Astrocyte of the spinal cord (primary cell): ENCODE data around the gene EFCAB13.

Experiments used
- DNase-seq: peaks from one replicate; pipeline ENCODE4 v3.0.0; 2011; ENCODE audit warnings: low read depth, low spot score
- H3K4me3 ChIP-seq: 2 replicates; pipeline ENCODE4 v1.5.1; 2011; ENCODE audit warnings: low read depth, mild to moderate bottlenecking, low read length, moderate library complexity
- in situ Hi-C: cut with HindIII; loops from 2 replicates; pipeline ENCODE4 v1.10.0; 2017; ENCODE audit warnings: low sequenced_read_pairs
- TF ChIP-seq, protein P1 (sequence below): IDR thresholded peaks from 2 replicates; pipeline ENCODE4 v1.5.1; 2012; ENCODE audit warnings: low read depth, mild to moderate bottlenecking, low read length, inconsistent platforms

EFCAB13 gene

DNA sequence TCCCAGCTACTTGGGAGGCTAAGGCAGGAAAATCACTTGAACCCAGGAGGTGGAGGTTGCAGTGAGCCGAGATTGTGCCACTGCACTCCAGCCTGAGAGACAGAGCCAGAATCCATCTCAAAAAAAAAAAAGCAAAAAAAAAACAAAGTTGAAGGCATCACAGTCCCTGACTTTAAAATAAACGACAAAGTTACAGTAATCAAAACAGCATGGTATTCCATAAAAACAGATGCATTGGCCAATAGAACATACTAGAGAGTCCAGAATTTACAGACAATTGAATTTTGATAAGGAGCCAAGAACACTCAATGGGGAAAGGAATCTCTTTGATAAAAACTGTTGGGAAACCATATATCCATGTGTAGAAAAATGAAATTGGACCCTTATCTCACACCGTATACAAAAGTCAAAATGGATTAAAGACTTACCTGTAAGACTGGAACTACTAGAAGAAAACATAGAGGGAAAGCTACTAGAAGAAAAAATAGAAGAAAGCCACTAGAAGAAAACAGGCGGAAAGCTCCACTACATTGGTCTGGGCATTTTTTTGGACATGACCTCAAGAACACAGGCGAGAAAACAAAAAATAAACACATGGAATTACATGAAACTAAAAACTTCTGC, 2.8 kb upstream of the EFCAB13 start:
- no peak overlapping the region for H3K4me3 ChIP-seq
- DNase-seq: no peak
- TF ChIP-seq, protein P1, sequence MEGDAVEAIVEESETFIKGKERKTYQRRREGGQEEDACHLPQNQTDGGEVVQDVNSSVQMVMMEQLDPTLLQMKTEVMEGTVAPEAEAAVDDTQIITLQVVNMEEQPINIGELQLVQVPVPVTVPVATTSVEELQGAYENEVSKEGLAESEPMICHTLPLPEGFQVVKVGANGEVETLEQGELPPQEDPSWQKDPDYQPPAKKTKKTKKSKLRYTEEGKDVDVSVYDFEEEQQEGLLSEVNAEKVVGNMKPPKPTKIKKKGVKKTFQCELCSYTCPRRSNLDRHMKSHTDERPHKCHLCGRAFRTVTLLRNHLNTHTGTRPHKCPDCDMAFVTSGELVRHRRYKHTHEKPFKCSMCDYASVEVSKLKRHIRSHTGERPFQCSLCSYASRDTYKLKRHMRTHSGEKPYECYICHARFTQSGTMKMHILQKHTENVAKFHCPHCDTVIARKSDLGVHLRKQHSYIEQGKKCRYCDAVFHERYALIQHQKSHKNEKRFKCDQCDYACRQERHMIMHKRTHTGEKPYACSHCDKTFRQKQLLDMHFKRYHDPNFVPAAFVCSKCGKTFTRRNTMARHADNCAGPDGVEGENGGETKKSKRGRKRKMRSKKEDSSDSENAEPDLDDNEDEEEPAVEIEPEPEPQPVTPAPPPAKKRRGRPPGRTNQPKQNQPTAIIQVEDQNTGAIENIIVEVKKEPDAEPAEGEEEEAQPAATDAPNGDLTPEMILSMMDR: no peak
- in situ Hi-C loops: no loop called here

DNA sequence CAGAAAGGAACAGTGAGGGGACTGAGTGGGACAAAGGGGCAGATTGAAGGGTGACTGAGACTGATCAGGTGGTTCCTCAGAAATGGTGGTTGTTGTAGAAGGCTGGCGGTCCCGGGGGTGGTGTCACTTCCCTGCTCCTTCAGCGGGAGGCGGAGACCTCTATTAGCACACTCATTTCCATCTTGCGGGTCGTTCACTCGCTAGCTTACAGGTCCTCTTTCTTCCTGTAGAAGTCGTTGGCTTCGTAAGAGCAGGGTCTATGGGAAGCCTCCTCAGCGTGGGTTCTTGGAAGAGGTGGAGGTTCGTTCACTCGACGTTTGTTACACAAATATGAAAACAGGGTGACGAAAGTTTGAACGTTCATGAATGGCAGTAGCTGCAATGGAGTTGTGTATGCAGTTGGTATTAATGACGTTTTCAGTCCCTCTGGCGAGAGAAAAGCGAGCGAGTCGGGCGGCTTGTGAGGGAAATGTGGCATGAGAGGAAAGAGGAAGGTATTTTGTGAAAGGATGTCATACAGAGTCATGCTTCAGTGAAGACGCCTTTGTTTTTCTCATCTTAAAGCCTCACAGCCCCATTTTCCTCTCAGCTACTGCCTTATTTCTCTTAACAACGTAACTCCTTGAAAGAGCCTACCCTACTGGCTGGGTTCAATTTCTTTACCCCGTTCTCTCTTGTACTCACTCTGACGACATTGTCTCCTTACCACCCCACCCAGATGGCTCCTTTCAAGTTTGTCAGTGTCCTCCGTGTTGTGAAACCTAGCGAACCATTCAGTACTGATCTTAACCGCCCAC, 667 bp downstream of the EFCAB13 start:
- in situ Hi-C loops: no loop called here
- H3K4me3 ChIP-seq: peak overlapping the region; percentile 66
- TF ChIP-seq, protein P1: no peak
- DNase-seq: peak; percentile 50

DNA sequence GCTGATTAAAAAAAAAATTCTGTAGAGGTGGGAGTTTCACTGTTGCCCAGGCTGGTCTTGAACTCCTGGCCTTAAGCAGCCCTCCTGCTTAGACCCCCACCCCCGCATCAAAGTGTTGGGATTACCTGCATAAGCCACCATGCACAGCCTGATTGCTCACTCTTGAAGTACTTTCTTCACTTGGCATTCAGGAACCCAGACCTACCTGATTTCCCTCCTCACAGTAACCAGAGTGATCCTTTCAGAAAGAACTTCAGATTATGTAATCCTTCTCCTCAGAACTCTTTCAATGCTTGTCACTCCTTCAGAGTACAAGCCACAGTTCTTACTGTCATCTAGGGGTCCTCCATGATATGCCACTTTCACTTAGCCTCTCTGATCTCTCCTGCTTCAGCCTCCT, 1.4 kb downstream of the EFCAB13 start:
- TF ChIP-seq, protein P1: no peak
- H3K4me3 ChIP-seq: no peak overlapping the region
- in situ Hi-C loops: no loop called here
- DNase-seq: no peak

DNA sequence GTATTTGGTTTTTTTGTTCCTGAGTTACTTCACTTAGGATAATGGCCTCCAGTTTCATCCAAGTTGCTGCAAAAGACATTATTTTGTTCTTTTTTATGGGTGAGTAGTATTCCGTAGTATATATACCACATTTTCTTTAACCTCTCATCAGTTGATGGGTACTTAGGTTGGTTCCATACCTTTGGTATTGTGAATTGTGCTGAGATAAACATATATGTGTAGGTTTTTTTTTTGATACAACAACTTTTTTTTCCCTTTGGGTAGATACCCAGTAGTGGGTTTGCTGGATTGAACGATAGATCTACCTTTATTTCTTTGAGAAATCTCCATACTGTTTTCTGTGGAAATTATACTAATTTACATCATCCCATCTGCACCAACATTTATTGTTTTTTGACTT, 6.8 kb downstream of the EFCAB13 start:
- H3K4me3 ChIP-seq: no peak overlapping the region
- DNase-seq: no peak
- TF ChIP-seq, protein P1: no peak
- in situ Hi-C loops: no loop called here

DNA sequence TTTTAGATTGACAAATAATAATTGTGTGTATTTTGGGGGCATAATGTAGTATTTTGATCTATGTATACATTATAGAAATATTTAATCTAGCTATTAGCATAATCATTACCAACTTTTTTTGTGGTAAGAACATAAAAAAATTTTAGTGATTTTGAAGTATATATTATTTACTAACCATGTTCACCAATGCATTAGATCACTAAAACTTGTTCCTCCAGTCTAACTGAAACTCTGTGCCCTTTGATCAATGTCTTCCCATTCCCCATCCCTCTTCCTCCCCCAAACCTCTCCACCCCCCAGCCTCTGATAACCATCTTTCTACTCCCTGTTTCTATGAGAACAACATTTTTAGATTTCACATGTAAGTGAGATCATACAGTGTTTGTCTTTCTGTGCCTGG, 8.5 kb downstream of the EFCAB13 start:
- TF ChIP-seq, protein P1: no peak
- in situ Hi-C loops: no loop called here
- no peak for DNase-seq
- no peak overlapping the region for H3K4me3 ChIP-seq

DNA sequence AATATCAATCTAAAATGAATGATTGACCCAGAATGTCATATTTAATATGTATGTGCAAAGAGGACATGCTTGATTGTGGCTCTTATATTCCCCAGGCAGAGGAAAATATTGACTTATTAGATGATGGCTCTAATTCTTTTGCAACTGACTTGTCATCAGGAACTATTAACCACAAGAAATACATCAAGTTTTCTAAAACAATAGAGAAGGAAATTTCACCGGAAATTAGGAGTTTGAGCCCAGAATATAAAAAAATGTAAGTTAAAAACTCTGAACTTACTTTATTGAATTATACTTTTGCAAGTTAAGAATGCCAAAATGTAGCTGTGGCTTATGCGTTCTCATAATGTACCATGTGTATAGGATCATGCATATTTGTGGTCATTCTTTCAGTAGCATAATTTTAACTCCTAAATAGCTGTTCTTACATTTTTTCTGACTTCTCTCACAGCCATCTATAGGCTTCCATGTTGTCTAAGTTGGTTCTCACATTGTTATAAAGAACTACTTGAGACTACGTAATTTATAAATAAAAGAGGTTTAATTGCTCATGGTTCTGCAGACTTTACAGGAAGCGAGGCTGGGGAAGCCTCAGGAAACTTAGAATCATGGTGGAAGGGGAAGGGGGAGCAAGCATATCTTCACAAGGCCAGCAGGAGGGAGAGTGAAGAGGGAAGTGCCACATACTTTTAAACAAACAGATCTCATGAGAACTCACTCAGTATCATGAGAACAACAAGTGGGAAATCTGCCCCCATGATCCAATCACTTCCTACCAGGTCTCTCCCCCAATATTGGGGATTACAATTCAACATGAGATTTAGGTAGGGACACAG, 11.6 kb downstream of the EFCAB13 start:
- no peak for DNase-seq
- in situ Hi-C loops: no loop called here
- no peak overlapping the region for H3K4me3 ChIP-seq
- TF ChIP-seq, protein P1: no peak
